ENCODE data around the gene CIAO2B.

CIAO2B gene

GRCh38 chr16:66933776-66934137 lies 445 bp downstream of the CIAO2B start:
- Histone ChIP-seq H2BK12ac (ENCODE audit: low read length) (no peak overlapping the region), H3K36me3 (replicated peaks in 1 of 2; ENCODE audit: control insufficient read depth in 2 of 2, insufficient read depth in 2 of 2, low read length in 2 of 2) (peaks cover 4 to 41% of the 10 kb centered on the region in 2 donors), H2BK5ac (ENCODE audit: low read length) (peak overlapping the region; percentile 70), H2BK15ac (ENCODE audit: low read length) (no peak overlapping the region), H2AK5ac (ENCODE audit: low read depth, low read length) (peak overlapping the region; percentile 48), H3K18ac (ENCODE audit: low read length) (peak overlapping the region; percentile 94), H4K91ac (ENCODE audit: low read depth, low read length, poor library complexity) (no peak overlapping the region), H3K4ac (ENCODE audit: low read length) (no peak overlapping the region), H3K9ac (ENCODE audit: low read depth, low read length, poor library complexity) (peak overlapping the region; percentile 99), H3K4me1 (ENCODE audit: control insufficient read depth in 2 of 2, insufficient read depth in 1 of 2, low read depth in 1 of 2, low read length in 2 of 2) (peaks cover 9% of the 10 kb centered on the region in 2 donors), H2AFZ (ENCODE audit: low read length) (peak overlapping the region; percentile 94), H3K4me2 (ENCODE audit: insufficient read depth, low read length, poor library complexity, severe bottlenecking) (peak overlapping the region; percentile 78), H3K27ac (replicated peaks; ENCODE audit: low read length) (no peak overlapping the region), H3K23ac (ENCODE audit: low read depth, low read length, poor library complexity) (peak overlapping the region; percentile 98), H3K79me1 (ENCODE audit: low read depth, low read length) (peaks cover 16% of the 10 kb centered on the region), H4K8ac (ENCODE audit: low read depth, low read length) (no peak overlapping the region), H3K14ac (ENCODE audit: low read length) (no peak overlapping the region), H3K27me3 (ENCODE audit: control insufficient read depth in 3 of 3, insufficient read depth in 3 of 3, low read depth in 1 of 3, low read length in 3 of 3) (no peaks in the 10 kb centered on the region), H3K4me3 (ENCODE audit: low read length in 2 of 2) (peak overlapping the region; percentile 90 to 99), H2BK120ac (ENCODE audit: low read depth, low read length) (no peak overlapping the region), H3K9me3 (replicated peaks in 1 of 2; ENCODE audit: control insufficient read depth in 2 of 2, insufficient read depth in 1 of 2, low read depth in 1 of 2, low read length in 2 of 2) (no peaks in the 10 kb centered on the region)
- no CpG with 5 or more reads among the region's 12 CpGs for WGBS, 2 donors (ENCODE audit: extremely low coverage in 2 of 2, insufficient read length in 2 of 2, insufficient replicate concordance in 1 of 2)
- DNase-seq (ENCODE audit: low spot score) = no peak

GRCh38 chr16:66932076-66932475 lies 2.1 kb downstream of the CIAO2B start:
- no peak for DNase-seq (ENCODE audit: low spot score)
- Histone ChIP-seq H2BK120ac (ENCODE audit: low read depth, low read length) (no peak overlapping the region), H3K27ac (replicated peaks; ENCODE audit: low read length) (no peak overlapping the region), H3K4me1 (ENCODE audit: control insufficient read depth in 2 of 2, insufficient read depth in 1 of 2, low read depth in 1 of 2, low read length in 2 of 2) (peaks cover 9 to 17% of the 10 kb centered on the region in 2 donors), H4K91ac (ENCODE audit: low read depth, low read length, poor library complexity) (no peak overlapping the region), H2AFZ (ENCODE audit: low read length) (no peak overlapping the region), H3K9ac (ENCODE audit: low read depth, low read length, poor library complexity) (no peak overlapping the region), H3K4me2 (ENCODE audit: insufficient read depth, low read length, poor library complexity, severe bottlenecking) (no peak overlapping the region), H3K23ac (ENCODE audit: low read depth, low read length, poor library complexity) (no peak overlapping the region), H3K4me3 (ENCODE audit: low read length in 2 of 2) (peak overlapping the region in 1 of 2 donors; percentile 99), H3K79me1 (ENCODE audit: low read depth, low read length) (peaks cover 16% of the 10 kb centered on the region), H3K27me3 (ENCODE audit: control insufficient read depth in 3 of 3, insufficient read depth in 3 of 3, low read depth in 1 of 3, low read length in 3 of 3) (no peaks in the 10 kb centered on the region), H2AK5ac (ENCODE audit: low read depth, low read length) (no peak overlapping the region), H3K36me3 (replicated peaks in 1 of 2; ENCODE audit: control insufficient read depth in 2 of 2, insufficient read depth in 2 of 2, low read length in 2 of 2) (peaks cover 2 to 24% of the 10 kb centered on the region in 2 donors), H2BK5ac (ENCODE audit: low read length) (no peak overlapping the region), H3K18ac (ENCODE audit: low read length) (no peak overlapping the region), H2BK15ac (ENCODE audit: low read length) (no peak overlapping the region), H3K4ac (ENCODE audit: low read length) (no peak overlapping the region), H3K14ac (ENCODE audit: low read length) (no peak overlapping the region), H2BK12ac (ENCODE audit: low read length) (no peak overlapping the region), H3K9me3 (replicated peaks in 1 of 2; ENCODE audit: control insufficient read depth in 2 of 2, insufficient read depth in 1 of 2, low read depth in 1 of 2, low read length in 2 of 2) (no peaks in the 10 kb centered on the region), H4K8ac (ENCODE audit: low read depth, low read length) (no peak overlapping the region)
- no CpG with 5 or more reads among the region's 4 CpGs for WGBS, 2 donors (ENCODE audit: extremely low coverage in 2 of 2, insufficient read length in 2 of 2, insufficient replicate concordance in 1 of 2)

- WGBS, 2 donors (ENCODE audit: extremely low coverage in 2 of 2, insufficient read length in 2 of 2, insufficient replicate concordance in 1 of 2) = no CpG with 5 or more reads among the region's 2 CpGs
- H2BK12ac ChIP-seq (ENCODE audit: low read length) = no peak overlapping the region
Observed at GRCh38 chr16:66931665-66932064, 2.5 kb downstream of the CIAO2B start.

DNA sequence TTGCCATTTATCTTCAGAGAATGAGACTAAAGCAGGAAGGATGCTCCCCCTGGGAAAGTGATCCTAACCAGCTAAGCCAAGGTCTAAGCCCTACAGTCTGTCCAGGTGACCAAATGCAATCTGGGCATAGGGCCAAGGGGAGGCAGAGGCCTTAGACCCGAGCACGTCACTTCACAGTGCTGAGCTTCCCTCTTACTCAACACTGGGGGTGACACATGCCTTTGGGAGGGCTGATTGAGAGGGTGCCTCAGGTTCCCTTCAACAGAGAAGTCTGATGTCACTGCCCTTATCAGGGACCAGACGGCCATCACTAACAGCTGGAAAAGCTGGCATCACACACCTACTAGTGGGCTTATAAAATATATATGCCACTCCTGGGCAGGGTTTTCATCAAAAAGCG lies 4.0 kb downstream of the CIAO2B start:
- H4K8ac ChIP-seq (ENCODE audit: low read depth, low read length) = no peak overlapping the region
- no peak overlapping the region for H2BK5ac ChIP-seq (ENCODE audit: low read length)
- H2BK12ac ChIP-seq (ENCODE audit: low read length) = no peak overlapping the region
- H3K9ac ChIP-seq (ENCODE audit: low read depth, low read length, poor library complexity) = no peak overlapping the region
- peaks cover 11% of the 10 kb centered on the region for H3K79me1 ChIP-seq (ENCODE audit: low read depth, low read length)
- DNase-seq (ENCODE audit: low spot score) = no peak
- H2AK5ac ChIP-seq (ENCODE audit: low read depth, low read length) = no peak overlapping the region
- no peak overlapping the region for H2BK15ac ChIP-seq (ENCODE audit: low read length)
- H3K27ac ChIP-seq (replicated peaks; ENCODE audit: low read length) = no peak overlapping the region
- WGBS, 2 donors (ENCODE audit: extremely low coverage in 2 of 2, insufficient read length in 2 of 2, insufficient replicate concordance in 1 of 2) = no CpG with 5 or more reads among the region's 4 CpGs
- peaks cover 6 to 31% of the 10 kb centered on the region in 2 donors for H3K4me1 ChIP-seq (ENCODE audit: control insufficient read depth in 2 of 2, insufficient read depth in 1 of 2, low read depth in 1 of 2, low read length in 2 of 2)
- H4K91ac ChIP-seq (ENCODE audit: low read depth, low read length, poor library complexity) = no peak overlapping the region
- no peak overlapping the region for H3K14ac ChIP-seq (ENCODE audit: low read length)
- H3K4ac ChIP-seq (ENCODE audit: low read length) = no peak overlapping the region
- H3K27me3 ChIP-seq (ENCODE audit: control insufficient read depth in 3 of 3, insufficient read depth in 3 of 3, low read depth in 1 of 3, low read length in 3 of 3) = peaks cover 2 to 16% (median 16%) of the 10 kb centered on the region in 3 experiments
- no peak overlapping the region for H2BK120ac ChIP-seq (ENCODE audit: low read depth, low read length)
- no peak overlapping the region for H3K4me3 ChIP-seq (ENCODE audit: low read length in 2 of 2)
- no peaks in the 10 kb centered on the region for H3K9me3 ChIP-seq (replicated peaks in 1 of 2; ENCODE audit: control insufficient read depth in 2 of 2, insufficient read depth in 1 of 2, low read depth in 1 of 2, low read length in 2 of 2)
- H3K4me2 ChIP-seq (ENCODE audit: insufficient read depth, low read length, poor library complexity, severe bottlenecking) = no peak overlapping the region
- no peak overlapping the region for H3K18ac ChIP-seq (ENCODE audit: low read length)
- H3K23ac ChIP-seq (ENCODE audit: low read depth, low read length, poor library complexity) = no peak overlapping the region
- H3K36me3 ChIP-seq (replicated peaks in 1 of 2; ENCODE audit: control insufficient read depth in 2 of 2, insufficient read depth in 2 of 2, low read length in 2 of 2) = peaks cover 2 to 12% of the 10 kb centered on the region in 2 donors
- H2AFZ ChIP-seq (ENCODE audit: low read length) = no peak overlapping the region

More at GRCh38 chr16:66931665-66932064, 2.5 kb downstream of the CIAO2B start:
- peaks cover 16% of the 10 kb centered on the region for H3K79me1 ChIP-seq (ENCODE audit: low read depth, low read length)
- H4K91ac ChIP-seq (ENCODE audit: low read depth, low read length, poor library complexity) = no peak overlapping the region
- no peak overlapping the region for H3K4ac ChIP-seq (ENCODE audit: low read length)
- peaks cover 9 to 21% of the 10 kb centered on the region in 2 donors for H3K4me1 ChIP-seq (ENCODE audit: control insufficient read depth in 2 of 2, insufficient read depth in 1 of 2, low read depth in 1 of 2, low read length in 2 of 2)
- H2AK5ac ChIP-seq (ENCODE audit: low read depth, low read length) = no peak overlapping the region
- no peak overlapping the region for H4K8ac ChIP-seq (ENCODE audit: low read depth, low read length)
- H2BK5ac ChIP-seq (ENCODE audit: low read length) = no peak overlapping the region
- H3K4me2 ChIP-seq (ENCODE audit: insufficient read depth, low read length, poor library complexity, severe bottlenecking) = no peak overlapping the region
- DNase-seq (ENCODE audit: low spot score) = no peak
- H3K36me3 ChIP-seq (replicated peaks in 1 of 2; ENCODE audit: control insufficient read depth in 2 of 2, insufficient read depth in 2 of 2, low read length in 2 of 2) = peaks cover 2 to 20% of the 10 kb centered on the region in 2 donors
- H3K18ac ChIP-seq (ENCODE audit: low read length) = no peak overlapping the region
- no peak overlapping the region for H2BK15ac ChIP-seq (ENCODE audit: low read length)
- H3K27ac ChIP-seq (replicated peaks; ENCODE audit: low read length) = no peak overlapping the region
- H2AFZ ChIP-seq (ENCODE audit: low read length) = no peak overlapping the region
- H3K4me3 ChIP-seq (ENCODE audit: low read length in 2 of 2) = no peak overlapping the region
- no peaks in the 10 kb centered on the region for H3K9me3 ChIP-seq (replicated peaks in 1 of 2; ENCODE audit: control insufficient read depth in 2 of 2, insufficient read depth in 1 of 2, low read depth in 1 of 2, low read length in 2 of 2)
- no peak overlapping the region for H2BK120ac ChIP-seq (ENCODE audit: low read depth, low read length)
- H3K9ac ChIP-seq (ENCODE audit: low read depth, low read length, poor library complexity) = no peak overlapping the region
- H3K23ac ChIP-seq (ENCODE audit: low read depth, low read length, poor library complexity) = no peak overlapping the region
- peaks cover 0 to 2% (median 1%) of the 10 kb centered on the region in 3 experiments for H3K27me3 ChIP-seq (ENCODE audit: control insufficient read depth in 3 of 3, insufficient read depth in 3 of 3, low read depth in 1 of 3, low read length in 3 of 3)
- H3K14ac ChIP-seq (ENCODE audit: low read length) = no peak overlapping the region

Measured in neuronal stem cell (in vitro differentiated cells).